CD4-positive, alpha-beta T cell treated with Interleukin-17A for 4 hours (primary cell): ENCODE results near the gene BPIFB4.

Experiments
- DNase-seq: peaks from one replicate; pipeline ENCODE4 v3.0.0-alpha.2; 2020; ENCODE audit warnings: mixed read lengths

BPIFB4 gene

GRCh38 chr20:33062105-33062824, 17.2 kb upstream of the BPIFB4 start:
- DNase-seq: no peak

GRCh38 chr20:33062825-33063149, 16.7 kb upstream of the BPIFB4 start:
- no peak for DNase-seq

GRCh38 chr20:33063271-33063670, 16.2 kb upstream of the BPIFB4 start:
- DNase-seq: no peak

GRCh38 chr20:33064572-33065287, 14.7 kb upstream of the BPIFB4 start:
- no peak for DNase-seq

GRCh38 chr20:33065785-33066184, 13.7 kb upstream of the BPIFB4 start:
- no peak for DNase-seq

- DNase-seq: no peak
Measured at GRCh38 chr20:33067806-33068205, 11.6 kb upstream of the BPIFB4 start.

GRCh38 chr20:33068251-33068939, 11.0 kb upstream of the BPIFB4 start:
- no peak for DNase-seq

- no peak for DNase-seq
Measured at GRCh38 chr20:33069673-33070072, 9.8 kb upstream of the BPIFB4 start.

- no peak for DNase-seq
Measured at GRCh38 chr20:33070111-33071053, 9.1 kb upstream of the BPIFB4 start.

- DNase-seq: no peak
Measured at GRCh38 chr20:33071198-33071597, 8.2 kb upstream of the BPIFB4 start.

- DNase-seq: no peak
Measured at GRCh38 chr20:33072362-33072761, 7.1 kb upstream of the BPIFB4 start.

- DNase-seq: no peak
Measured at GRCh38 chr20:33072813-33073212, 6.6 kb upstream of the BPIFB4 start.

GRCh38 chr20:33074675-33075074, 4.8 kb upstream of the BPIFB4 start:
- no peak for DNase-seq

GRCh38 chr20:33075281-33075680, 4.2 kb upstream of the BPIFB4 start:
- DNase-seq: no peak

- DNase-seq: peak; percentile 30
Measured at GRCh38 chr20:33076662-33077372, 2.6 kb upstream of the BPIFB4 start.

GRCh38 chr20:33081411-33082154, 2.1 kb downstream of the BPIFB4 start:
- DNase-seq: no peak

GRCh38 chr20:33082546-33082945, 3.1 kb downstream of the BPIFB4 start:
- DNase-seq: no peak

GRCh38 chr20:33083544-33084340, 4.3 kb downstream of the BPIFB4 start:
- no peak for DNase-seq

GRCh38 chr20:33084722-33085121, 5.3 kb downstream of the BPIFB4 start:
- no peak for DNase-seq

GRCh38 chr20:33086052-33086722, 6.7 kb downstream of the BPIFB4 start:
- no peak for DNase-seq
